LNCAP (cell line): ENCODE data around the gene PRKRIP1.

Experiments used
- TF ChIP-seq, protein P1 (sequence below): fragments of 450-650 bp; IDR thresholded peaks from 2 replicates; pipeline ENCODE4 v1.5.1; 2017; ENCODE audit warnings: mild to moderate bottlenecking

The PRKRIP1 gene

DNA sequence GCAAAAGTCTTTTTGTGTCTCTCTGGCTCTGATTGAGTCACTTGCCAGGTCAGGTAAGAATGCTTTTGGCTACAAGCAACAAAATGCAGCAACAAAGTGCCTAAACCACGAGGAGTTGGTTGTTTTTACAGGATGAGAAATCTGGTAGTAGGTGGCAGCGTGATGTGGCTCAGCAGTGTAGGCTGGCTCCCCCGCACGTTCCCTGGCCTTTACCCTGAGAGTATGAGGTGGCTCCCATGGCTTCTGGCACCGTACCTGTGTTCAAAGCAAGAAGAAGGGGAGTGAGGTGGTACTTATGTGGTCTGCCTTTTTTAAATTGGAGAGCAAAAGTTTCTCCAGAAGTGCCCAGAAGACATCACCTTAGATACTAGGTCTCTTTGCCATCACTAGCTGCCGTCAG lies 11.7 kb downstream of the PRKRIP1 start:
- TF ChIP-seq, protein P1, sequence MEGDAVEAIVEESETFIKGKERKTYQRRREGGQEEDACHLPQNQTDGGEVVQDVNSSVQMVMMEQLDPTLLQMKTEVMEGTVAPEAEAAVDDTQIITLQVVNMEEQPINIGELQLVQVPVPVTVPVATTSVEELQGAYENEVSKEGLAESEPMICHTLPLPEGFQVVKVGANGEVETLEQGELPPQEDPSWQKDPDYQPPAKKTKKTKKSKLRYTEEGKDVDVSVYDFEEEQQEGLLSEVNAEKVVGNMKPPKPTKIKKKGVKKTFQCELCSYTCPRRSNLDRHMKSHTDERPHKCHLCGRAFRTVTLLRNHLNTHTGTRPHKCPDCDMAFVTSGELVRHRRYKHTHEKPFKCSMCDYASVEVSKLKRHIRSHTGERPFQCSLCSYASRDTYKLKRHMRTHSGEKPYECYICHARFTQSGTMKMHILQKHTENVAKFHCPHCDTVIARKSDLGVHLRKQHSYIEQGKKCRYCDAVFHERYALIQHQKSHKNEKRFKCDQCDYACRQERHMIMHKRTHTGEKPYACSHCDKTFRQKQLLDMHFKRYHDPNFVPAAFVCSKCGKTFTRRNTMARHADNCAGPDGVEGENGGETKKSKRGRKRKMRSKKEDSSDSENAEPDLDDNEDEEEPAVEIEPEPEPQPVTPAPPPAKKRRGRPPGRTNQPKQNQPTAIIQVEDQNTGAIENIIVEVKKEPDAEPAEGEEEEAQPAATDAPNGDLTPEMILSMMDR, result no peak

DNA sequence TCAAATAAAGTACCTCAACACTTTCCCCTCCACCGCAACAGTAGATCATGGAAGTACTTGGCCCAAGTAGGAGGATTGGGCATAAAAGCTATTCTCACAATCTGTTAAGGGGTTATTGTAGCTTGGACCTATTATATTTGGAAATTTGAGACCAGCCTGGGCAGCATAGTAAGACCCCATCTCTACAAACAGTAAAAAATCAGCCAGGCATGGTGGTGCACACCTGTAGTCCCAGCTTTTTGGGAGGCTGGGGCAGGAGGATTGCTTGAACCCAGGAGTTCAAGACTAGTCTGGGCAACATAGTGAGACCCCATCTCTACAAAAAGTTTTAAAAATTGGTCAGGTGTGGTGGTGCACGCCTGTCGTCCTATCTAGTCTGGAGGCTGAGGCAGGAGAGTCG lies 13.2 kb downstream of the PRKRIP1 start:
- TF ChIP-seq, protein P1, result no peak

DNA sequence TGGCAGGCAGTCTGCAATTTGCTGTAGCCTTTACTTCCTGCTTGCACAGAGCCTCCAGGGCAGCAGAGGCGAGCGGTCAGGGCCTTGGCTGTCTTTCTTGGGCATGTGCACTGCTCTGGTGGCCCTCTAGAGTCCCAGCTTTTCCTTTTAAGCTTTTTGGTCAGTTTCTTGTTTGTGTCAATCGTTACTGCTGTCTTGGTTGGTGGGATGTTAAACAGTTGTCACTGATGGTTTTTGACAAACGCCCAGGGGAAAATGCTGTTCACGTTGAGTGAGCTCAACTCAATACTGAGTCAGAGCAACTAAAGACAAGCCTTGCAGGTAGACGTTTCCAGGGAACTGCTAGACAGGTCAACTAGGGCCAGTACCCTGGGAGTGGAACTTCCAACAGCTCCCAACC lies 14.0 kb downstream of the PRKRIP1 start:
- TF ChIP-seq, protein P1, result no peak

DNA sequence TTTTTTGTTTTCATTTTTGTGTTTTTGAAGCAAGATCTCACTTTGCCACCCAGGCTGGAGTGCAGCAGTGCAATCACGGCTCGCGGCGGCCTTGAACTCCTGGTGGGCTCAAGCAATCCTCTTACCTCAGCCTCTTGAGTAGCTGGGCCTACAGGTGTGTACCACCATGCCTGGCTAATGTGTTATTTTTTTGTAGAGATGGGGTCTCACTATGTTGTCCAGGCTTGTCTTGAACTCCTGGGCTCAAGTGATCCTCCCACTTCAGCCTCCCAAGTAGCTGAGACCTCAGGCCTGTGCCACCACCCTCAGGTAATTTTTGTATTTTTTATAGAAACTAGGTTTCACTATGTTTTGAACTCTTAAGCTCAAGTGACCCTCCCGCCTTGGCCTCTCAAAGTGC lies 14.8 kb downstream of the PRKRIP1 start:
- TF ChIP-seq, protein P1, result no peak

DNA sequence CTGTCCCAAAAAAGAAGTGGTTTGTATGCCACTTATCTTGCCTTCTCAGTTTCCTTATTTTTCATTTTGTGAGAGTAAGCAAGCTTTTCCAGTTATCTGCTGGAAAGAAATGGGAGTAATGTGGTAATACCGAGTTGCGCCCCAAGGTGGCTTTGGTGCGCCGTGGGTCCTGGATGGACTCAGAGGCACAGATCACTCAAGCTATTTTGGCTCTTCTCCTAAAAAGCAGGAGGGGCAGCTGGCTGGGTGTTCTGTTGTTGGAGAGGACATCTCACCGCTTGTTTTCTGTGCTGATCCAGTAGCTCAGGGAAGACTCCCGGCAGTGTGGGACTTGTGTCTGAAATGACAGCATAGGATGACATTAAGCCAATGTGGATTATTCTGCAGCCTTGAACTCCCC lies 16.4 kb downstream of the PRKRIP1 start:
- TF ChIP-seq, protein P1, result peak; percentile 30; the same call in 1 of the 2 replicates

DNA sequence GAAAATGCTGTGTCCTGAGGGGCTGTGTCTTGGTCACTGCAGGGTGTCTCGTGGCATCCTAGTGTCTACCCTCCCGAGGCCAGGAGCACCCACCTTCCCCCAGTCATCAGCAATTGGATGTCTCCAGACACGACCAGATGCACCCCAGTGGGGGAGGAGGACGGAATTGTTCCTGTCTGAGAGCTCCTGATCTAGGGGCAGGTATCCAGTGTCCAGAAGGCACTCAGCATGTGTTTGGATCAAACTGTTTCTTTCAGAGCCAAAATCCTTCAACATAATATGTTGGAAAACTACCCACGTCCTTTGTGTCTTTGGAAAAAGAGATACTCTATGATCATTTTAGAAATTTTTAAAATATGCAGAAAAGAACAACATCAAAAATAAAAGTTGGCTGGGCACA lies 16.9 kb downstream of the PRKRIP1 start:
- TF ChIP-seq, protein P1, result no peak

DNA sequence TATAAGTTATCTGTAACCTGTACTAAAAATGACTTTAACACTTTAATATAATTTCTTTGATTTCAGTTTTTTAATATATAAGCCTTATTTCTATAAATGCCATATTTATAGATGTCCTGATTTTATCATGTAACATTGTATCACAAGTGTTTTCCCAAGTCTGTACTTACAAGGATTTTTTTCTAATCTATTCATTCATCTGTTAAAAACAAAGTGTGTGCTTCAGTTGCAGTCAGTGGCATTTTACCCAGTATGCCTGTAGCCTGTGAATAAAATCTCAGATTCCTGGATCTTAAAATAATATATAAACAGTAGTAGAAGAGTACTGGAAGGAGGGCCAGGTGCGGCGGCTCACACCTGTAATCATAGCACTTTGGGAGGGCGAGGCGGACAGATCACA lies 17.4 kb downstream of the PRKRIP1 start:
- TF ChIP-seq, protein P1, result no peak

DNA sequence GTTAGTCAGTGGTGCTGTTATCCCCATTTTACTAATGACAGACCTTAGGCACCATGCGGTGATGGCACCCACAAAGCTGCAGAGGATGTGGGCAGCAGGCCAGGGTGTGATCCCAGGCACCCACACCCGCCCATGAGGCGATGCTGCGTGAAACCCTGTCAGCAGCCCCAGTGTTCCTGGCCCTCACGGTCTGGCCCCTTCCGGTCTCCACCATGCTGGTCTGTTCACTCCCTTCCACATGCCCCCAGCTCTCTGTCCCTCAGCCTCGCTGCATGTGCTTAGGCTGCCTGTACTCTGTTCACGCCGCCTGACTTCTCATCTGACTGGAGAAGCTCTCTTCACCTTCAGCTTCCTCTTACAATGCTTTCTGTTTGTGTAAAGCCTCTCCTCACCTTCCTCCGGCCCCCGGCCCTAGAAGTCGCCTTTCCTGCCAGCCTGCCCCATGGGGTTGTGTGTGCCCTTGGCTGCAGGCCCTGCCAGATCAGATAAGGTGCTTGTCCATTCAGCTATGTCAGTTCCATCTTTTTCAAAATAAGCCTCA lies 19.6 kb downstream of the PRKRIP1 start:
- TF ChIP-seq, protein P1, result no peak
